NT2/D1 (cell line): ENCODE measurements around the gene AHCYL2.

Experiments used
- SUZ12 ChIP-seq: IDR thresholded peaks from 2 replicates; pipeline ENCODE4 v1.6.1; 2011; ENCODE audit not compliant: insufficient read length, insufficient read depth; ENCODE audit errors: extremely low read depth
- YY1 ChIP-seq: IDR thresholded peaks from 2 replicates; pipeline ENCODE4 v1.6.1; 2011; ENCODE audit not compliant: insufficient read length, insufficient read depth
- ZNF274 ChIP-seq: IDR thresholded peaks from 2 replicates; pipeline ENCODE4 v1.6.1; 2011; ENCODE audit warnings: mild to moderate bottlenecking, low read depth, low read length

- TF ChIP-seq YY1 (no peak), ZNF274 (no peak), SUZ12 (no peak)
Measured at GRCh38 chr7:129437190-129437589, 212.4 kb downstream of the AHCYL2 start.
